DND-41 (cell line): Measurements from ENCODE around the gene HELZ2.
"Not testable (repeated sequence)": the region's sequence is repeated elsewhere in the genome, so short reads cannot be mapped to it uniquely, and the experiment has no call there.

Experiments used
- EZH2 ChIP-seq: IDR thresholded peaks from 3 replicates; pipeline ENCODE4 v1.6.1; 2012; ENCODE audit warnings: borderline replicate concordance, low read depth, mild to moderate bottlenecking, moderate library complexity, low read length, inconsistent platforms; ENCODE audit not compliant: severe bottlenecking
- TF ChIP-seq, protein P1 (sequence below): IDR thresholded peaks from 2 replicates; pipeline ENCODE4 v1.5.1; 2012; ENCODE audit warnings: borderline replicate concordance, low read length, moderate library complexity, mild to moderate bottlenecking; ENCODE audit not compliant: poor library complexity, severe bottlenecking; ENCODE audit errors: extremely low read depth

GRCh38 chr20:63571087-63571478 lies 3.0 kb downstream of the HELZ2 start:
- TF ChIP-seq, protein P1, sequence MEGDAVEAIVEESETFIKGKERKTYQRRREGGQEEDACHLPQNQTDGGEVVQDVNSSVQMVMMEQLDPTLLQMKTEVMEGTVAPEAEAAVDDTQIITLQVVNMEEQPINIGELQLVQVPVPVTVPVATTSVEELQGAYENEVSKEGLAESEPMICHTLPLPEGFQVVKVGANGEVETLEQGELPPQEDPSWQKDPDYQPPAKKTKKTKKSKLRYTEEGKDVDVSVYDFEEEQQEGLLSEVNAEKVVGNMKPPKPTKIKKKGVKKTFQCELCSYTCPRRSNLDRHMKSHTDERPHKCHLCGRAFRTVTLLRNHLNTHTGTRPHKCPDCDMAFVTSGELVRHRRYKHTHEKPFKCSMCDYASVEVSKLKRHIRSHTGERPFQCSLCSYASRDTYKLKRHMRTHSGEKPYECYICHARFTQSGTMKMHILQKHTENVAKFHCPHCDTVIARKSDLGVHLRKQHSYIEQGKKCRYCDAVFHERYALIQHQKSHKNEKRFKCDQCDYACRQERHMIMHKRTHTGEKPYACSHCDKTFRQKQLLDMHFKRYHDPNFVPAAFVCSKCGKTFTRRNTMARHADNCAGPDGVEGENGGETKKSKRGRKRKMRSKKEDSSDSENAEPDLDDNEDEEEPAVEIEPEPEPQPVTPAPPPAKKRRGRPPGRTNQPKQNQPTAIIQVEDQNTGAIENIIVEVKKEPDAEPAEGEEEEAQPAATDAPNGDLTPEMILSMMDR, result not testable (repeated sequence)
- not testable (repeated sequence) for TF ChIP-seq EZH2
